GM23248 (cell line): Measurements from ENCODE around the gene SLC26A6.

Experiments
- EZH2 ChIP-seq: fragments of 200-600 bp; sonication (generic); IDR thresholded peaks from 2 replicates; pipeline ENCODE4 v1.6.1; 2018; ENCODE audit warnings: antibody characterized with exemption, mild to moderate bottlenecking; ENCODE audit not compliant: insufficient read depth, poor library complexity, severe bottlenecking
- EZH2phosphoT487 ChIP-seq: fragments of 200-600 bp; sonication (generic); IDR thresholded peaks from 2 replicates; pipeline ENCODE4 v1.6.1; 2018; ENCODE audit warnings: antibody characterized with exemption, moderate library complexity, mild to moderate bottlenecking, low read depth; ENCODE audit not compliant: insufficient read depth

GRCh38 chr3:48599077-48599501 lies 36.2 kb downstream of the SLC26A6 start:
- TF ChIP-seq EZH2, result no peak
- no peak for TF ChIP-seq EZH2phosphoT487
